IMR-90 (cell line): ENCODE data around the gene CAMK2G.

ENCODE experiments used
- BHLHE40 ChIP-seq: fragments of 150-350 bp; IDR thresholded peaks from 2 replicates; pipeline ENCODE4 v1.6.1; 2016; ENCODE audit warnings: mild to moderate bottlenecking, low read depth, low read length
- CHD1 ChIP-seq: IDR thresholded peaks from 2 replicates; pipeline ENCODE4 v1.6.1; 2012; ENCODE audit warnings: low read depth, low read length, improper control_type of control experiment
- CTCF ChIP-seq: conservative IDR thresholded peaks from 2 replicates; pipeline ENCODE4 v1.5.1; 2012; ENCODE audit warnings: mild to moderate bottlenecking, low read depth, low read length, improper control_type of control experiment
- ELK1 ChIP-seq: fragments of 150-350 bp; IDR thresholded peaks from 2 replicates; pipeline ENCODE4 v1.6.1; 2016; ENCODE audit warnings: low read depth, mild to moderate bottlenecking, low read length, moderate library complexity, borderline replicate concordance
- NFE2L2 ChIP-seq: fragments of 150-350 bp; IDR thresholded peaks from 2 replicates; pipeline ENCODE4 v1.6.1; 2016; ENCODE audit warnings: low read depth, mild to moderate bottlenecking, low read length
- POLR2A ChIP-seq: IDR thresholded peaks from 2 replicates; pipeline ENCODE4 v1.6.1; 2012; ENCODE audit warnings: mild to moderate bottlenecking, low read depth, low read length
- RAD21 ChIP-seq: IDR thresholded peaks from 2 replicates; pipeline ENCODE4 v1.6.1; 2012; ENCODE audit warnings: low read length, improper control_type of control experiment
- RFX5 ChIP-seq: IDR thresholded peaks from 2 replicates; pipeline ENCODE4 v1.8.0; 2012; ENCODE audit warnings: low read depth, mild to moderate bottlenecking, low read length, moderate library complexity
- SMC3 ChIP-seq: fragments of 150-350 bp; IDR thresholded peaks from 2 replicates; pipeline ENCODE4 v1.6.1; 2016; ENCODE audit warnings: low read depth, mild to moderate bottlenecking, antibody characterized with exemption, low read length, moderate library complexity
- USF2 ChIP-seq: fragments of 150-350 bp; IDR thresholded peaks from 2 replicates; pipeline ENCODE4 v1.6.1; 2017; ENCODE audit warnings: mild to moderate bottlenecking, antibody characterized with exemption, low read length, low read depth

GRCh38 chr10:73812657-73813056, 61.7 kb downstream of the CAMK2G start:
- TF ChIP-seq CTCF, result no peak
- no peak for TF ChIP-seq BHLHE40
- no peak for TF ChIP-seq SMC3
- TF ChIP-seq CHD1, result no peak
- TF ChIP-seq RAD21, result no peak
- TF ChIP-seq ELK1, result no peak
- no peak for TF ChIP-seq RFX5
- TF ChIP-seq POLR2A, result no peak
- TF ChIP-seq USF2, result no peak
- TF ChIP-seq NFE2L2, result no peak
